Measurements from ENCODE around the gene SYT7. TPM values are rescaled to one million over a fixed set of nuclear protein-coding genes. Genes with fewer than 3 reads are reported as not detected.

SYT7 gene
- total RNA-seq, 1 donor from 2014 or later: 10.3 TPM

- H3K4me1 Mint-ChIP-seq (ENCODE audit: low read depth): peaks cover 10% of the 10 kb centered on the region
- H3K36me3 Mint-ChIP-seq (ENCODE audit: insufficient read depth): no peaks in the 10 kb centered on the region
- H3K4me3 Mint-ChIP-seq (ENCODE audit: low read depth): no peak overlapping the region
- no peak for DNase-seq (ENCODE audit: low spot score, unreplicated experiment)
- no peak overlapping the region for H3K27ac Mint-ChIP-seq
- H3K9me3 Mint-ChIP-seq (ENCODE audit: low read depth): no peaks in the 10 kb centered on the region
- peaks cover 48% of the 10 kb centered on the region for H3K27me3 Mint-ChIP-seq
- TF ChIP-seq CTCF (IDR thresholded peaks at IDR 0.05; ENCODE audit: unreplicated experiment): no peak
Measured at GRCh38 chr11:61553373-61554171, 27.3 kb downstream of the SYT7 start.

GRCh38 chr11:61552108-61552635 lies 28.7 kb downstream of the SYT7 start:
- DNase-seq (ENCODE audit: low spot score, unreplicated experiment): no peak
- no peak for TF ChIP-seq CTCF (IDR thresholded peaks at IDR 0.05; ENCODE audit: unreplicated experiment)
- no peaks in the 10 kb centered on the region for H3K36me3 Mint-ChIP-seq (ENCODE audit: insufficient read depth)
- no peak overlapping the region for H3K4me3 Mint-ChIP-seq (ENCODE audit: low read depth)
- peaks cover 45% of the 10 kb centered on the region for H3K27me3 Mint-ChIP-seq
- H3K27ac Mint-ChIP-seq: no peak overlapping the region
- peaks cover 8% of the 10 kb centered on the region for H3K4me1 Mint-ChIP-seq (ENCODE audit: low read depth)
- no peaks in the 10 kb centered on the region for H3K9me3 Mint-ChIP-seq (ENCODE audit: low read depth)

- Mint-ChIP-seq H3K36me3 (ENCODE audit: insufficient read depth) (no peaks in the 10 kb centered on the region), H3K4me3 (ENCODE audit: low read depth) (no peak overlapping the region), H3K4me1 (ENCODE audit: low read depth) (peaks cover 8% of the 10 kb centered on the region), H3K9me3 (ENCODE audit: low read depth) (no peaks in the 10 kb centered on the region), H3K27ac (no peak overlapping the region), H3K27me3 (peaks cover 39% of the 10 kb centered on the region)
- no peak for DNase-seq (ENCODE audit: low spot score, unreplicated experiment)
- TF ChIP-seq CTCF (IDR thresholded peaks at IDR 0.05; ENCODE audit: unreplicated experiment): no peak
Measured at GRCh38 chr11:61551634-61552033, 29.2 kb downstream of the SYT7 start.

GRCh38 chr11:61550665-61551227 lies 30.1 kb downstream of the SYT7 start:
- Mint-ChIP-seq H3K9me3 (ENCODE audit: low read depth) (no peaks in the 10 kb centered on the region), H3K4me1 (ENCODE audit: low read depth) (peaks cover 8% of the 10 kb centered on the region), H3K27ac (no peak overlapping the region), H3K4me3 (ENCODE audit: low read depth) (no peak overlapping the region), H3K27me3 (peaks cover 32% of the 10 kb centered on the region), H3K36me3 (ENCODE audit: insufficient read depth) (no peaks in the 10 kb centered on the region)
- TF ChIP-seq CTCF (IDR thresholded peaks at IDR 0.05; ENCODE audit: unreplicated experiment): no peak
- DNase-seq (ENCODE audit: low spot score, unreplicated experiment): no peak

GRCh38 chr11:61549662-61550568 lies 31.0 kb downstream of the SYT7 start:
- Mint-ChIP-seq H3K36me3 (ENCODE audit: insufficient read depth) (no peaks in the 10 kb centered on the region), H3K27ac (no peak overlapping the region), H3K4me3 (ENCODE audit: low read depth) (no peak overlapping the region), H3K27me3 (peaks cover 27% of the 10 kb centered on the region), H3K9me3 (ENCODE audit: low read depth) (no peaks in the 10 kb centered on the region), H3K4me1 (ENCODE audit: low read depth) (peaks cover 5% of the 10 kb centered on the region)
- no peak for DNase-seq (ENCODE audit: low spot score, unreplicated experiment)
- no peak for TF ChIP-seq CTCF (IDR thresholded peaks at IDR 0.05; ENCODE audit: unreplicated experiment)
